Motor neuron (in vitro differentiated cells): ENCODE measurements around the gene NALCN. TPM values are rescaled to one million over a fixed set of nuclear protein-coding genes. Genes with fewer than 3 reads are reported as not detected.
A peak's percentile ranks its signal among the peaks of the same experiment; 100 is the strongest.

Source experiments
- ATAC-seq, 8 experiments: fragments of 200-7000 bp; cut with Tn5 transposase; replicated peaks in 6 of 8; 2 replicates each; pipeline ENCODE4 v1.8.0; 2021; ENCODE audit warnings: mild to moderate bottlenecking in 8 of 8, moderate library complexity in 8 of 8
- H3K27ac ChIP-seq, 2 donors: fragments of 250-450 bp; sonication (Bioruptor Pico); 2 replicates each; pipeline ENCODE4 v1.9.0; 2021; ENCODE audit warnings: antibody characterized with exemption in 2 of 2, mild to moderate bottlenecking in 2 of 2, moderate library complexity in 1 of 2
- H3K4me1 ChIP-seq, 2 donors: fragments of 250-450 bp; sonication (Bioruptor Pico); replicated peaks in 1 of 2; 2 replicates each; pipeline ENCODE4 v1.6.1; 2021; ENCODE audit warnings: antibody characterized with exemption in 2 of 2, mild to moderate bottlenecking in 2 of 2, moderate library complexity in 1 of 2
- H3K4me3 ChIP-seq, 5 donors: fragments of 250-450 bp; sonication (Bioruptor Pico); 2 replicates each; pipeline ENCODE4 v1.9.0; 2021; ENCODE audit warnings: antibody characterized with exemption in 5 of 5, mild to moderate bottlenecking in 5 of 5, moderate library complexity in 4 of 5
- WGBS, 10 experiments: fragments of 450-650 bp; shearing (Covaris generic); methylation state at CpG; one replicate each; pipeline ENCODE4 v1.0.0; 2022; 5-methylcytosine and 5-hydroxymethylcytosine counted together
- in situ Hi-C, 9 experiments: fragments of 400-800 bp; cut with MboI; loops; one replicate each; pipeline ENCODE4 v1.15.0; 2021; ENCODE audit warnings: low sequenced_read_pairs in 9 of 9, low pct_unique_long_range_greater_than_20kb in 2 of 9; ENCODE audit not compliant: unreplicated experiment in 9 of 9
- total RNA-seq, 8 experiments: library from RNA; unstranded; fragments of 300-600 nt; gene quantifications; 2 replicates each; pipeline versions ENCODE4 v1.2.3 to v1.2.4, GENCODE V29; 2022

The NALCN gene
- total RNA-seq, 8 experiments from 2014 or later = 0.40 to 21.3 (median 3.0) TPM

DNA sequence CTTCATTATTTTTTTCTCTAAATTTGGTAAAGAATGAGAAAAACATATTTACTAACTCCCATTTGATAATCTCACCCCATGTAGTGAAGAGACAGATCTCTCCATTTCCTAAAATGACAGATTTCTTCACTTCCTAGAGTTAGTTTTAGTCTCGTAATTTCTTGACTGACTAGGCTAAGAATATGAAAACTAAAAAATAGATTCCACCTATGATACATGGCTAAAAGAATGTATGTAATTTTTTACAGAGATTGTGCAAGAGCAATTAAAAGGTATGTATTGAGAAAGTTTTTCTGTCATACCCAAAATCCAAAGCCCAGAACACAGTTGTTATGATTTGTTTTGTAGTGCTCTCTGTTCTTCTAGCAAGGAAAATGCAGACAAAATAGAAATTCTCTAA lies 9.5 kb downstream of the NALCN start:
- in situ Hi-C loops = no loop called here
- Histone ChIP-seq H3K4me1 (no peaks in the 10 kb centered on the region), H3K27ac (no peak overlapping the region), H3K4me3 (no peak overlapping the region)
- WGBS, 10 experiments = 17 to 100% (median 94%) methylated on average over 1 of the region's 1 CpG; no CpG with 5 or more reads in 3 of the 10 experiments
- no peak for ATAC-seq

DNA sequence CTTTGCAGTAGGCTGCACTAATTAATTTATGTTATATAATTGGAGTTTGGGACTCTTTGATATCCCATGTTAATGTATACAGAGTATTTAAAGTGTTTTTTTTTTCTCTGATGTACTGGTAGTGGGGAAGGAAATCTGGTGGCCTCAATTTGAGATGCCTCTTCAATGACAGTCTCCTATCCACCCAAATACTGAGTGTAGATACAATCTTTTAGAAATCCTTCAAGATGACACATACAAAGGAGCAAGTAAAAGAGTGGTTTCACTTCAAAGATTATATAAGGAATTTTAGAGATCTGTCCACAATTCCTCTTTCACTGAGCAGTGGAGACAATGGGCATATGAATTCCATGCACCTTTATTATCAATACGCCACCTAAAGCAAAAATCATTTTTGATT lies 15.1 kb downstream of the NALCN start:
- H3K4me1 ChIP-seq = no peaks in the 10 kb centered on the region
- no peak overlapping the region for H3K27ac ChIP-seq
- in situ Hi-C loops = no loop called here
- no peak overlapping the region for H3K4me3 ChIP-seq
- 77 to 100% (median 100%) methylated on average over 1 of the region's 1 CpG; no CpG with 5 or more reads in 1 of the 10 experiments for WGBS, 10 experiments
- ATAC-seq = no peak

DNA sequence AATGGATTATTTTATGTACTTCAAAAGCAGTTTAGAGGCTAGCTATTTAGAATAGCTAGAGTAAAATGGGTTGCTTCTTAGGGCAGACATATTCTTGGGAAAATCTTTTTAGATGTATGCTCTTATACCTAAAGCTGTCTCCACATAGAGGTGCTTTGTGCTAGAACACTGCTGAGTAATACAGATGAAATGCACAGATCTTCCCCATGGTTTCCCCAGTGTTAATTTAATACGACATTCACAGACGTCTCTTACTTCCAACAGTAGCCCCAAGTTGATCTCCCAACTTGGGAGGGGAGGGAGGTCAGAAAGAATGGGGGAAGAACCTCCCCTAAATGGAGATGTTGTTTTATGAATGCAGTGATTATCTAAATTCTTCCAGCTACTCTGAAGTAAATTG lies 16.9 kb downstream of the NALCN start:
- Histone ChIP-seq H3K27ac (no peak overlapping the region), H3K4me3 (no peak overlapping the region), H3K4me1 (no peaks in the 10 kb centered on the region)
- 40 to 86% (median 76%) methylated on average over 1 to 2 of the region's 2 CpGs; no CpG with 5 or more reads in 5 of the 10 experiments for WGBS, 10 experiments
- no peak for ATAC-seq
- in situ Hi-C loops = no loop called here

DNA sequence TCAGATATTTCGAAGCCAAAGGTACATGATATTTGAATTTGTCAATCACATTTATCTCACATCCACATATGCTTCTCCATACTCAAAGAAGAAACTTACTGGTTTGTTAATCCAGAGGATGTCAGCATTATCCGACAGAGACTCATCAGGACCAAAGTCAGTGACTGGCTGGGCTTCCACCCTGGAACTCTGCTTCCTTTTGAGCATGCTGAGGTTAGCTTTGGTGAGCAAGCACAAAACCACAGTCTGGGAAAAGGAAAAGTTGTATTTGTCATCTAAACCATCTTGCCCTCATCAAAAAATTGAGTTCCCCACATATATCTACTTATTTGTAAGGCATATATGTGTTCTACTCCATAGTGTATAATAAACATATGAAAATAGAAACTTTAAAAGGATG lies 17.4 kb downstream of the NALCN start:
- no peak for ATAC-seq
- 0 to 100% (median 79%) methylated on average over 1 to 2 of the region's 2 CpGs; no CpG with 5 or more reads in 1 of the 10 experiments for WGBS, 10 experiments
- no peaks in the 10 kb centered on the region for H3K4me1 ChIP-seq
- H3K4me3 ChIP-seq = no peak overlapping the region
- H3K27ac ChIP-seq = no peak overlapping the region
- in situ Hi-C loops = no loop called here

DNA sequence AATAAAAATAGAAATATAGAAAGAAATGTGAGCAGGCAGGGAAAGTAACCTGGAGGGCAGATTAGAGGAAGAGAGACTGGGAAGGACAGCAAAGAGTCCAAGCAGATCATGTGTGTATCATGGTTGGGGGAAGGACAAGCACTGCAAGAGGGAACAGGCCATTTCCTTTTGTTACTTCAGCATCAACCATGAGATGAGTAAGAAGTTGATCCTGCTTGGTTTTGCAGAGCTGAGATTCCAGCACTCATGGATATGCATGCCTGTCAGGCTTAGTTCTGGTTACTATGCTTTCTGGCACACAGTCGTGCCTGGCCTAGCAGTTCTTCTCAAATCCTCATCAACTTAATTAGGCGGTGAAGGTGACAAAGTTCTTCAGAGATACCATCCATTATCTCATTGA lies 18.1 kb downstream of the NALCN start:
- peak in 5 of 8 experiments; percentile 6 to 31 (median 12) for ATAC-seq
- Histone ChIP-seq H3K27ac (no peak overlapping the region), H3K4me3 (no peak overlapping the region), H3K4me1 (no peaks in the 10 kb centered on the region)
- WGBS, 10 experiments = 0 to 100% (median 67%) methylated on average over 1 to 2 of the region's 2 CpGs; no CpG with 5 or more reads in 3 of the 10 experiments
- in situ Hi-C loops = no loop called here

DNA sequence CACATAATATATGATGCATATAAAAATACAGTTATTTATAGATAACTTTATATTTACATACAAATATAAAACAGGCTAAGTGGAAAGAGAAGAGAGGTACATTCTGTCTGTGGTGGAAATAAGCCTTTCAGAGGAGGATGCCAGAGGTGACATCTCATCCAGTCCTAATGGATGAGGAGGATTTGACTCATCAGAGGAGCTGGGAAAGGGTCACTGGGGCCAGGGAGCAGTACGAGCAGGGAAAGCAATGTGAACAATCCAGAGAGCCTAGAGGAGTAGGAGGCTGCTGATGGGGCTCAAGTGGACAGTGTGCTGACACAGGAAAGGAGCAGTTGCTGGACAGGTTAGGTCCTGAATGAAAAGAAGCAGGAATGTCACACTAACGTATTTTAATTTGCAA lies 18.6 kb downstream of the NALCN start:
- ATAC-seq = peak in 5 of 8 experiments; percentile 87 to 97 (median 92)
- H3K27ac ChIP-seq = no peak overlapping the region
- in situ Hi-C loops = no loop called here
- WGBS, 10 experiments = 0 to 92% (median 34%) methylated on average over 1 to 2 of the region's 2 CpGs; no CpG with 5 or more reads in 2 of the 10 experiments
- no peak overlapping the region for H3K4me3 ChIP-seq
- no peaks in the 10 kb centered on the region for H3K4me1 ChIP-seq

DNA sequence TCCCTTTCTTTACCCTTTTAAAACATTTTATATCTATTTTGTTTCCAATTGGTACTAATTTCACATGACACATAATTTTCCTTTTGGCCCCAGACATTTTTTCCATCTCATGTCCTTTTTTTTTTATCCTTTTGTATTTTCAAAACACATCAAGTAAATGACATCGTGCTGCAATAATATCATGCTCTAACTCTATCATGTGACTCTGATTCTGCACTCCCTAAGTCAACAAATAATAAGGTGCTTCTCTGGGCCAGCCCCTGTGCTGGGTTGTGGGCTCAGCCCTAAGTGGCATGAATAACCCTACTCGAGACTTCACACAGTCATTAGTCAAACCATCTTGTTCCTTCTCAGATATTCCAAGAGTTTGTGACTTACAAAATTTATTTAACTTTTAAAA lies 21.7 kb downstream of the NALCN start:
- Histone ChIP-seq H3K27ac (no peak overlapping the region), H3K4me1 (no peaks in the 10 kb centered on the region), H3K4me3 (no peak overlapping the region)
- peak in 2 of 8 experiments; percentile 40 to 56 for ATAC-seq
- WGBS, 10 experiments = 15 to 86% (median 69%) methylated on average over 1 to 2 of the region's 2 CpGs
- in situ Hi-C loops = no loop called here

DNA sequence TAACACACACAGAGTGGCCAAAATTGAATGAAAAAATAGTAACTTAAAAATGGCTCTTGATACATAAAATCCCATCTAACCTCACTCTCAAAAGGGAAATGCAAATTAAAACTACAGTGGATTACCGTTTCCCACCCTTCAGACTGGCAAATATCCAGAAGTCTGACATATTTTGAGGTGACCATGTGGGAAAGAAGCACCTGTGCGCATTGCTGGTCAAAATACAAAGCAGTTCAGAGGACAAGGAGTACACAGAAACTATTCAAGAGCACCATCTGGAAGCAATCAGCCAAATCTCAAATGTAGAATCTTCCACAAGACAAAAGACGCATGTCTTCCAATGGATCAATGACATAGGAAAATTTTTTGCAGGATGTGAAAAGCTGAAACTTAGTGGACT lies 23.2 kb downstream of the NALCN start:
- Histone ChIP-seq H3K4me1 (no peaks in the 10 kb centered on the region), H3K4me3 (no peak overlapping the region), H3K27ac (no peak overlapping the region)
- WGBS, 10 experiments = 48 to 100% (median 78%) methylated on average over 1 to 3 of the region's 3 CpGs; no CpG with 5 or more reads in 2 of the 10 experiments
- no peak for ATAC-seq
- in situ Hi-C loops = no loop called here

DNA sequence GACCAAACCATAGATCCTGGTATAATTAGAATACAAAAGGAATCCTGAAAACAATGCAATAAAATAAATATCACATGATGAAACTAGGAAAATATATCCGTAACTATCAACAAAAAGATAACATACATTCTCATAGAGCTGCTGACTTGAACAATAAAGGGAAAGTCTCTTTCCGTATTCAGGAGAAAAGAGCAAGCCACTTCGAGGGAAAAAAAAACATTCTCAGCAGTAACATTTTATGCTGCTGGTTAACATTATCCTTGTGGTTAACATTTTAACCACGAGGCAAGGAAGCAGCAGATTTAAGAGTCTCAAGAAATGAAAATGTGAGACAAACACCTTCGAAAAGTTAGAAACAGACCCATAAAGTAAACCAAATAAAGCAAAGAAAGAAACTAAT lies 25.8 kb downstream of the NALCN start:
- no peak overlapping the region for H3K4me3 ChIP-seq

DNA sequence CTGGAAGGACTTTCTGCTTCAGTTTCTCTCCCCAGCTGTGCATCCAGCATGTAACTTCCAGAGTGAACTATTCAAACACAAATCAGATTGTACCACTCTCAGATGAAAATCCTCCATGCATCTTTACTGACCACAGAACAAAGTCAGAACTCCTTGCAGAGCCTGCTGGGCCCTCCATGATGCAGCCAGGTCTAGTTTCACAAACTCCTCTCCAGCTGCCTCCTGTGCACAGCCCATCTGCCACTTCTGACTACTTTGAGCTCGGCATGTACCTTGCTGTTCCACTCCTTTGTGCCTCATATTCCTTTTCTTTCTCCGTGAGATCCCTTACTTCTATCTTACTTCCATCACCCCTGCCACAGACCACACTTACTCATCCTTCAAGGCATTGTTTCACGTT lies 31.4 kb downstream of the NALCN start:
- Histone ChIP-seq H3K4me1 (no peaks in the 10 kb centered on the region), H3K4me3 (no peak overlapping the region), H3K27ac (no peak overlapping the region)
- WGBS, 10 experiments = 46 to 86% (median 65%) methylated on average over 2 to 3 of the region's 3 CpGs; no CpG with 5 or more reads in 2 of the 10 experiments
- no peak for ATAC-seq
- in situ Hi-C loops = no loop called here

More for the DNA sequence above, 25.8 kb downstream of the NALCN start:
- Histone ChIP-seq H3K4me1 (no peaks in the 10 kb centered on the region), H3K27ac (no peak overlapping the region)
- in situ Hi-C loops = no loop called here
- no peak for ATAC-seq
- 18 to 100% (median 62%) methylated on average over 1 to 5 of the region's 5 CpGs; no CpG with 5 or more reads in 1 of the 10 experiments for WGBS, 10 experiments

DNA sequence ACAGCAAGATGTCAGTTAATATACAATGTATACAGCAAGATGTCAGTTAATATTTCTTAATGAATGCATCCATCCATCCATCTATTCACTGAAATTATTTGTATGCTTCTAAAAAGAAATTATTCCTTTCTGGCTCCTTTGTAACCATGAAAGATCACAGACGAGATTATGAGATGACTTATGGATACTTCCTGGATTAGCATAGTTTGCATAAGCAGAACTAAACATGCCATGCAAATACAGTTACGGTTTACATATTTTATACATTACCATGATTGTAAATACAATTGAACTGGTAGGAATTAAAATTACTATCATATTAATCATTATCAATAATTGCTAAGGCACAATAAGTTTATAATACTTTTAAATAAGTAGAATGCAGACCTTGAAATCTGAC lies 32.7 kb downstream of the NALCN start:
- Histone ChIP-seq H3K27ac (no peak overlapping the region), H3K4me1 (no peaks in the 10 kb centered on the region), H3K4me3 (no peak overlapping the region)
- in situ Hi-C loops = no loop called here
- 0 to 100% (median 48%) methylated on average over 1 to 2 of the region's 2 CpGs for WGBS, 10 experiments
- peak in 1 of 8 experiments; percentile 84 for ATAC-seq

DNA sequence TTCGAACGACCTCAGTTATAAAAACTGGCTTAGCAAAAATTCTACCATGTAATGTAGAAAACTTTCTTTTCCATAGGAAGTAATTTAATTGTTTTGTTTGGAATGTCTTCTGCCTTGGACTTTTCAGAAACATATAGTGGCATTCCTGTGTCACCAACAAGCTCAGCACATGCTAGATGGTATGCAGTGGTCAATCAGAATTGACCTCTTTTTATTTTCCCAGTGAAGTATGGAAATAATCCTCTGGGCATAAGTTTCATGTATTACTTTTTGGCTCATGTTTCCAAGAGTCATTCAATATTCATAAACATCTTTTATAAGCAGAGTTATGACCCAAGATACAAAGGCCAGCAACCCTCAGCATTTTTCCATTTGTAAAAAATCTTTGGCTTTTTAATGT lies 33.6 kb downstream of the NALCN start:
- H3K4me3 ChIP-seq = no peak overlapping the region
- in situ Hi-C loops = no loop called here
- 58 to 100% (median 82%) methylated on average over 2 of the region's 2 CpGs for WGBS, 10 experiments
- H3K27ac ChIP-seq = no peak overlapping the region
- no peaks in the 10 kb centered on the region for H3K4me1 ChIP-seq
- ATAC-seq = peak in 1 of 8 experiments; percentile 32

DNA sequence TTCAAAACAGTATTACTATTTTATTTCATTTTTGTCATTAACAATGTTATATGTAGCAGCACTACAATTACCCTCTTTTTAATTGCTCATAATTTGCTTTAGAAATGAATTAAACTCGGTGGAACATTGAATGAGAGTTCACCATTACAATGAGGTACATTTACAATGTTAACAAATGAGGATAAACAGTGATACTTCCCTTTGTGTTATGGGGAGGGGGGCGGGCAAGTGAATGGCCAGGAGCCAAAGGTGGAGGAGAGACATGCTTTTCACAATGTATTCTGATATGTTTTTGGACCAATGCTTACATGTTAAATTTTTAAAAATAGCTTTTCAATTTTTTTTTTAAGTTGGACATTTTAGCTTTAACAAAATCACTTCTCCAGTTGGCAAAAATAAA lies 34.2 kb downstream of the NALCN start:
- WGBS, 10 experiments = 0 to 46% (median 8%) methylated on average over 1 to 2 of the region's 2 CpGs; no CpG with 5 or more reads in 1 of the 10 experiments
- ATAC-seq = no peak
- in situ Hi-C loops = no loop called here
- no peaks in the 10 kb centered on the region for H3K4me1 ChIP-seq
- no peak overlapping the region for H3K27ac ChIP-seq
- no peak overlapping the region for H3K4me3 ChIP-seq

DNA sequence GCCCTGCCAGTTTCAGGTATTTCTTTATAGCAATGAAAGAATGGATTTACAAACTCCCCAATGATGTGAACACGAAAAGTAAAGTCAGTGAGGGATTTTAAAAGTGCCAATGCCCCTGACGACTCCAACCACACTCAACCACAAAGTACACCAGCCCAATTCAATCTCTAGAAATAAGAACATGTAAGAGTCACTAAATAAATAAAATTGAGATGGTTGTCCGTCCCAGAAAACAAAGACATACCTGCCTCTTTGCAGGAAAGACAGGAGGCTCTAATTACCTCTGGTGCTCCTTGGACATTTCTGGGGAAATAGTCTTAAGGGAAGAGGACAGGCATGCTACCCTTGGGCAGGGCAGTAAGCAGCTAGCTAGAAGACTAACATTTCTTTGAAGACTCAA lies 55.8 kb downstream of the NALCN start:
- Histone ChIP-seq H3K27ac (no peak overlapping the region), H3K4me1 (no peaks in the 10 kb centered on the region), H3K4me3 (no peak overlapping the region)
- 20 to 78% (median 60%) methylated on average over 1 to 3 of the region's 3 CpGs; no CpG with 5 or more reads in 3 of the 10 experiments for WGBS, 10 experiments
- in situ Hi-C loops = no loop called here
- ATAC-seq = no peak
